ENCODE results near the gene MESP2. TPM values are rescaled to one million over a fixed set of nuclear protein-coding genes. Genes with fewer than 3 reads are reported as not detected.
A peak's percentile ranks its signal among the peaks of the same experiment; 100 is the strongest.

The MESP2 gene
- total RNA-seq, 1 experiment from 2014 or later, result 0.28 TPM

- H3K23me2 ChIP-seq (ENCODE audit: insufficient read length, low read depth, low read length, poor library complexity, severe bottlenecking), result no peaks in the 10 kb centered on the region
- H2AK5ac ChIP-seq (ENCODE audit: insufficient read length, low read length), result no peak overlapping the region
- no peak overlapping the region for H2BK12ac ChIP-seq (ENCODE audit: insufficient read length, low read depth, low read length)
- H3K4me3 Mint-ChIP-seq, result no peak overlapping the region
- H3K9me3 Mint-ChIP-seq, result no peaks in the 10 kb centered on the region
- H3K56ac ChIP-seq (ENCODE audit: insufficient read length, low read depth, low read length), result no peak overlapping the region
- no peak overlapping the region for H3K27ac ChIP-seq (ENCODE audit: insufficient read length, low read depth, low read length)
- H3K9me3 ChIP-seq (ENCODE audit: control insufficient read depth, low read depth, low read length), result no peaks in the 10 kb centered on the region
- no peak overlapping the region for H3K4ac ChIP-seq (ENCODE audit: low read depth, low read length)
- no peak overlapping the region for H3T11ph ChIP-seq (ENCODE audit: low read length)
- H3K79me2 ChIP-seq (ENCODE audit: insufficient read depth, low read length), result no peaks in the 10 kb centered on the region
- no peaks in the 10 kb centered on the region for H3K36me3 Mint-ChIP-seq (ENCODE audit: insufficient read depth in 1 of 3, low read depth in 3 of 3)
- H3K9ac ChIP-seq (ENCODE audit: extremely low read depth, insufficient read length, low read length), result no peak overlapping the region
- H3K4me2 ChIP-seq (ENCODE audit: insufficient read depth, insufficient read length, low read length), result no peak overlapping the region
- no peak overlapping the region for H4K91ac ChIP-seq (ENCODE audit: insufficient read length, low read depth, low read length)
- no peak overlapping the region for H3K18ac ChIP-seq (ENCODE audit: insufficient read length, low read depth, low read length)
- WGBS (ENCODE audit: extremely low coverage, insufficient read length, low lambda C conversion rate), result no CpG with 5 or more reads among the region's 5 CpGs
- no peaks in the 10 kb centered on the region for H3K79me1 ChIP-seq (ENCODE audit: insufficient read depth, low read depth, low read length, poor library complexity, severe bottlenecking)
- H3K4me1 Mint-ChIP-seq, result peaks cover 6 to 11% of the 10 kb centered on the region in 2 experiments; a peak in 3 of 4 replicates
- H3K27me3 Mint-ChIP-seq (ENCODE audit: low read depth), result peaks cover 15% of the 10 kb centered on the region
- H4K20me1 ChIP-seq (ENCODE audit: control insufficient read depth, insufficient read depth, insufficient read length), result no peaks in the 10 kb centered on the region
- H4K8ac ChIP-seq (replicated peaks; ENCODE audit: insufficient read length, low read depth, low read length), result no peak overlapping the region
- H3K27me3 ChIP-seq (ENCODE audit: insufficient read depth, low read length), result no peaks in the 10 kb centered on the region
- no peak overlapping the region for H4K5ac ChIP-seq (ENCODE audit: insufficient read length, low read depth, low read length)
- peak overlapping the region in 1 of 3 experiments; percentile 8; a peak in 1 of 7 replicates for H3K27ac Mint-ChIP-seq
- H2BK15ac ChIP-seq (ENCODE audit: low read depth, low read length), result no peak overlapping the region
- no peak overlapping the region for H2BK20ac ChIP-seq (ENCODE audit: low read depth, low read length, poor library complexity, severe bottlenecking)
- H2AFZ ChIP-seq (ENCODE audit: low read length), result no peak overlapping the region
- no peak for DNase-seq
- no peak overlapping the region for H3K23ac ChIP-seq (ENCODE audit: insufficient read length, low read depth, low read length)
- H2BK120ac ChIP-seq (ENCODE audit: low read depth, low read length, poor library complexity, severe bottlenecking), result no peak overlapping the region
- H2BK5ac ChIP-seq (ENCODE audit: insufficient read length, low read length), result no peak overlapping the region
- H3K4me1 ChIP-seq (ENCODE audit: insufficient read depth, low read length), result no peaks in the 10 kb centered on the region
- TF ChIP-seq, protein P1, sequence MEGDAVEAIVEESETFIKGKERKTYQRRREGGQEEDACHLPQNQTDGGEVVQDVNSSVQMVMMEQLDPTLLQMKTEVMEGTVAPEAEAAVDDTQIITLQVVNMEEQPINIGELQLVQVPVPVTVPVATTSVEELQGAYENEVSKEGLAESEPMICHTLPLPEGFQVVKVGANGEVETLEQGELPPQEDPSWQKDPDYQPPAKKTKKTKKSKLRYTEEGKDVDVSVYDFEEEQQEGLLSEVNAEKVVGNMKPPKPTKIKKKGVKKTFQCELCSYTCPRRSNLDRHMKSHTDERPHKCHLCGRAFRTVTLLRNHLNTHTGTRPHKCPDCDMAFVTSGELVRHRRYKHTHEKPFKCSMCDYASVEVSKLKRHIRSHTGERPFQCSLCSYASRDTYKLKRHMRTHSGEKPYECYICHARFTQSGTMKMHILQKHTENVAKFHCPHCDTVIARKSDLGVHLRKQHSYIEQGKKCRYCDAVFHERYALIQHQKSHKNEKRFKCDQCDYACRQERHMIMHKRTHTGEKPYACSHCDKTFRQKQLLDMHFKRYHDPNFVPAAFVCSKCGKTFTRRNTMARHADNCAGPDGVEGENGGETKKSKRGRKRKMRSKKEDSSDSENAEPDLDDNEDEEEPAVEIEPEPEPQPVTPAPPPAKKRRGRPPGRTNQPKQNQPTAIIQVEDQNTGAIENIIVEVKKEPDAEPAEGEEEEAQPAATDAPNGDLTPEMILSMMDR (conservative IDR thresholded peaks at IDR 0.05), result no peak
- no peak overlapping the region for H3K14ac ChIP-seq (ENCODE audit: insufficient read depth, low read length)
Observed at GRCh38 chr15:89822611-89822950, 46.4 kb downstream of the MESP2 start.
